B cell (primary cell): Measurements from ENCODE around the gene ZDHHC18. TPM values are rescaled to one million over a fixed set of nuclear protein-coding genes. Genes with fewer than 3 reads are reported as not detected.

ENCODE experiments used
- ATAC-seq: fragments of 200-7000 bp; cut with Tn5 transposase; one replicate; pipeline ENCODE4 v1.10.0; 2021; ENCODE audit warnings: low read depth, mild to moderate bottlenecking, moderate number of reproducible peaks, moderate library complexity
- CTCF ChIA-PET: fragments of 350-600 bp; sonication (Branson Sonifier 250); formaldehyde crosslinking; loops from one replicate; lab custom pipeline; 2021; ENCODE audit warnings: antibody characterized with exemption, inconsistent platforms; lab: Charles Lee
- POLR2A ChIA-PET: fragments of 350-600 bp; sonication (Branson Sonifier 250); formaldehyde crosslinking; loops from one replicate; lab custom pipeline; 2021; ENCODE audit warnings: antibody characterized with exemption; lab: Charles Lee
- DNase-seq: peaks from one replicate; pipeline ENCODE4 v3.0.0; 2013
- H2AFZ ChIP-seq: 2 replicates; pipeline ENCODE4 v1.6.1; 2012; ENCODE audit warnings: mild to moderate bottlenecking, low read depth, low read length; ENCODE audit not compliant: insufficient read depth, poor library complexity, severe bottlenecking
- H3K27ac ChIP-seq, 2 donors: 1 replicate in 1 of 2; 2 replicates in 1 of 2; pipeline ENCODE4 v1.5.1; 2012 to 2013; ENCODE audit warnings: low read length in 2 of 2, mild to moderate bottlenecking in 2 of 2, moderate library complexity in 1 of 2
- H3K27me3 ChIP-seq, 4 experiments: fragments of 200-600 bp in 1 of 4; sonication (generic) in 1 of 4; replicated peaks in 1 of 4; 1 replicate in 2 of 4; 2 replicates in 2 of 4; pipeline versions ENCODE4 v1.6.1 to v1.7.0; 2013 to 2016; ENCODE audit warnings: low read length in 3 of 4, mild to moderate bottlenecking in 2 of 4, mixed read lengths in 1 of 4, moderate library complexity in 1 of 4; ENCODE audit not compliant: insufficient read depth in 4 of 4, control insufficient read depth in 3 of 4; ENCODE audit errors: control extremely low read depth in 1 of 4
- H3K36me3 ChIP-seq, 2 experiments: replicated peaks in 1 of 2; 1 replicate in 1 of 2; 2 replicates in 1 of 2; pipeline versions ENCODE4 v1.6.1 to v1.7.1; 2013; ENCODE audit warnings: low read length in 1 of 2; ENCODE audit not compliant: insufficient read depth in 2 of 2, control insufficient read depth in 1 of 2; ENCODE audit errors: control extremely low read depth in 1 of 2, extremely low read depth in 1 of 2
- H3K4me1 ChIP-seq, 2 donors: fragments of 200-600 bp in 1 of 2; sonication (generic) in 1 of 2; 1 replicate in 1 of 2; 2 replicates in 1 of 2; pipeline versions ENCODE4 v1.5.1 to v1.6.1; 2013 to 2017; ENCODE audit warnings: low read length in 2 of 2; ENCODE audit not compliant: control insufficient read depth in 2 of 2, insufficient read depth in 2 of 2
- H3K4me2 ChIP-seq: replicated peaks from 2 replicates; pipeline ENCODE3; 2012; ENCODE audit warnings: mild to moderate bottlenecking, low read depth, low read length; ENCODE audit not compliant: poor library complexity, severe bottlenecking
- H3K4me3 ChIP-seq, 5 experiments: fragments of 200-600 bp in 1 of 5; sonication (generic) in 1 of 5; 1 replicate in 3 of 5; 2 replicates in 2 of 5; pipeline versions ENCODE4 v1.5.1 to v1.7.0; 2011 to 2016; ENCODE audit warnings: low read length in 4 of 5, mild to moderate bottlenecking in 4 of 5, low read depth in 2 of 5, control low read depth in 1 of 5, moderate library complexity in 1 of 5; ENCODE audit not compliant: insufficient read depth in 1 of 5; ENCODE audit errors: control extremely low read depth in 1 of 5, extremely low read depth in 1 of 5
- H3K79me2 ChIP-seq: fragments of 200-600 bp; sonication (generic); one replicate; pipeline ENCODE4 v1.6.0; 2016; ENCODE audit warnings: low read length; ENCODE audit not compliant: control insufficient read depth, insufficient read depth
- H3K9ac ChIP-seq: fragments of 200-600 bp; sonication (generic); 2 replicates; pipeline ENCODE4 v1.6.1; 2017; ENCODE audit warnings: mild to moderate bottlenecking, low read length, moderate library complexity
- H3K9me3 ChIP-seq, 3 donors: one replicate each; pipeline versions ENCODE4 v1.6.1 to v1.7.1; 2013; ENCODE audit warnings: low read length in 2 of 3; ENCODE audit not compliant: control insufficient read depth in 2 of 3, insufficient read depth in 1 of 3; ENCODE audit errors: control extremely low read depth in 1 of 3
- H4K20me1 ChIP-seq: 2 replicates; pipeline ENCODE4 v1.6.0; 2012; ENCODE audit warnings: mild to moderate bottlenecking, low read length; ENCODE audit not compliant: insufficient read depth, control insufficient read depth, poor library complexity, severe bottlenecking
- H3K27ac Mint-ChIP-seq: one replicate; pipeline ENCODE4 v1.8.0; 2021; ENCODE audit warnings: mixed read lengths
- H3K27me3 Mint-ChIP-seq: one replicate; pipeline ENCODE4 v1.8.0; 2021; ENCODE audit warnings: mixed read lengths
- H3K4me1 Mint-ChIP-seq: one replicate; pipeline ENCODE4 v1.8.0; 2021; ENCODE audit warnings: mixed read lengths
- H3K4me3 Mint-ChIP-seq: one replicate; pipeline ENCODE4 v1.8.0; 2021; ENCODE audit warnings: mixed read lengths
- H3K9me3 Mint-ChIP-seq: one replicate; pipeline ENCODE4 v1.8.0; 2022; ENCODE audit warnings: mixed read lengths; ENCODE audit not compliant: insufficient read depth
- CTCF ChIP-seq: fragments of 200-600 bp; IDR thresholded peaks from one replicate; pipeline ENCODE4 v1.8.0; 2022; ENCODE audit warnings: antibody characterized with exemption, mild to moderate bottlenecking
- EZH2 ChIP-seq: IDR thresholded peaks from 2 replicates; pipeline ENCODE4 v1.6.1; 2012; ENCODE audit warnings: borderline replicate concordance, low read depth, mild to moderate bottlenecking, moderate library complexity, low read length; ENCODE audit not compliant: insufficient read depth, poor library complexity, severe bottlenecking
- WGBS: methylation state at CpG from one replicate; pipeline ENCODE4 v1.1.5; 2013; ENCODE audit warnings: missing lambda C conversion rate; ENCODE audit not compliant: insufficient coverage; 5-methylcytosine and 5-hydroxymethylcytosine counted together
- intact Hi-C: fragments of 100-400 bp; cut with micrococcal nuclease; formaldehyde crosslinking; loops from one replicate; pipeline ENCODE4 v1.10.0; 2022
- polyA plus RNA-seq: library from polyadenylated mRNA; depleted of rRNA; stranded (reverse); fragments of >200 nt; gene quantifications from 2 replicates; pipeline ENCODE4 v1.2.3, GENCODE V29; 2012
- total RNA-seq, 2 donors: library from RNA; stranded (reverse); fragments of 120-200 nt in 1 of 2; gene quantifications; 1 replicate in 1 of 2; 2 replicates in 1 of 2; pipeline versions ENCODE4 v1.2.3 to v1.2.4, GENCODE V29; 2013 to 2022

ZDHHC18 gene
- total and polyA plus RNA-seq, 2 donors (not counting 1 experiment from before 2014, with no cell fraction given), result 25.8 to 30.8 TPM

DNA sequence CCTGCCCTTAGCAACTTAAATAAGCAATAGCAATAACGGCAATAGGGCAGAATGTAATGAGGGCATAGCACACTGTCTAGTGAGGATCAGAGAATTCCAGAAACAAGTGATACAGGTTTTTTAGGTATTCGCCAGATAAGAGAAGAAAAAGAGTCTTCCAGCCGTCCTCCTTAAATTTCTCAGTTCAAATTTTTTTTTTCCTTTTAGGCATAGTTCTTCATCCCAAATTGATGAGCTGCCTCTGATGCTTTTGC, 36.9 kb upstream of the ZDHHC18 start:
- H3K27ac ChIP-seq, result peak overlapping the region in 1 of 2 donors; percentile 12
- POLR2A ChIA-PET, result interaction anchor here (1.3 to 5.8 kb wide), 7 partner anchors 39 to 188 kb away, joined by 3 to 50 read pairs (median 7); no protein-coding TSS in a partner anchor
- intact Hi-C loops, result loop anchor here (1.0 to 5.0 kb wide), 7 partner anchors 44 to 677 kb away; partner anchors contain the start of gene PDIK1L
- Mint-ChIP-seq H3K4me3 (no peak overlapping the region), H3K27ac (no peak overlapping the region), H3K9me3 (no peaks in the 10 kb centered on the region), H3K27me3 (no peaks in the 10 kb centered on the region), H3K4me1 (peaks cover 41% of the 10 kb centered on the region)
- CTCF ChIA-PET, result interaction anchor here (0.7 to 10.1 kb wide), 38 partner anchors 8 to 318 kb away, joined by 3 to 479 read pairs (median 7); partner anchors contain the start of genes ARID1A and HMGN2
- H3K36me3 ChIP-seq, result peaks cover 0 to 18% of the 10 kb centered on the region in 2 experiments
- no peaks in the 10 kb centered on the region for H3K27me3 ChIP-seq
- WGBS, result no CpG with 5 or more reads among the region's 3 CpGs
- H3K9me3 ChIP-seq, result no peaks in the 10 kb centered on the region
- H3K4me1 ChIP-seq, result peaks cover 30 to 37% of the 10 kb centered on the region in 2 donors
- H3K4me2 ChIP-seq, result no peak overlapping the region
- H3K79me2 ChIP-seq, result peaks cover 38% of the 10 kb centered on the region
- H3K9ac ChIP-seq, result no peak overlapping the region
- peaks cover 3% of the 10 kb centered on the region for H4K20me1 ChIP-seq
- TF ChIP-seq CTCF (no peak), EZH2 (no peak)
- ATAC-seq, result no peak
- H2AFZ ChIP-seq, result no peak overlapping the region
- no peak overlapping the region for H3K4me3 ChIP-seq
- DNase-seq, result no peak

DNA sequence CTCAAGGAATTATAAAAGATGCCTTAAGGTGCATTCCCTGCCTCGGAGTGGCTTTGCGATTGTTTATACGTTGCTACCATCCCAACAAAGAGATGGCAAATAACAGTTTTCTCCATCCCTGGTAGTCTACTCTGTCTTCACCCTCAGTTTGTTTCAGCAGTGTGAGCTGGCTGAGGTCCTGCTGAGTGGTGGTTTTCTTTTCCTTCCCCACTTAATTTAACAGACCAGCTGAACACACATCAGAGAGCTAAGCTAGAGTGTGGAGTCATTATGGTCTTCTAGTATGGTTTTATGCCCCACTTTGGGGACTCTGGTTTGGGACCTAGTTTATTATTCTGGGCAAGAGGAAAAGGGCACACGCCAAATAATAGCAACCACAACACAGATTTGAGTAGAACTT, 36.6 kb upstream of the ZDHHC18 start:
- no peak overlapping the region for H3K27ac ChIP-seq
- intact Hi-C loops, result loop anchor here (1.0 to 5.0 kb wide), 7 partner anchors 43 to 678 kb away; partner anchors contain the start of gene PDIK1L
- H3K9me3 ChIP-seq, result no peaks in the 10 kb centered on the region
- H3K27me3 ChIP-seq, result no peaks in the 10 kb centered on the region
- H3K27me3 Mint-ChIP-seq, result no peaks in the 10 kb centered on the region
- H3K79me2 ChIP-seq, result peaks cover 41% of the 10 kb centered on the region
- no peak overlapping the region for H3K4me2 ChIP-seq
- CTCF ChIA-PET, result interaction anchor here (0.6 to 10.1 kb wide), 31 partner anchors 8 to 318 kb away, joined by 3 to 479 read pairs (median 9); partner anchors contain the start of genes ARID1A and HMGN2
- H3K4me3 ChIP-seq, result no peak overlapping the region
- WGBS, result no CpG with 5 or more reads among the region's 4 CpGs
- DNase-seq, result no peak
- TF ChIP-seq CTCF (no peak), EZH2 (no peak)
- no peaks in the 10 kb centered on the region for H3K9me3 Mint-ChIP-seq
- peaks cover 7% of the 10 kb centered on the region for H4K20me1 ChIP-seq
- H3K4me3 Mint-ChIP-seq, result no peak overlapping the region
- H3K4me1 Mint-ChIP-seq, result peaks cover 38% of the 10 kb centered on the region
- H3K36me3 ChIP-seq, result peaks cover 0 to 22% of the 10 kb centered on the region in 2 experiments
- H3K4me1 ChIP-seq, result peaks cover 26 to 35% of the 10 kb centered on the region in 2 donors
- H3K9ac ChIP-seq, result no peak overlapping the region
- ATAC-seq, result no peak
- POLR2A ChIA-PET, result interaction anchor here (2.4 to 5.8 kb wide), 5 partner anchors 92 to 188 kb away, joined by 6 to 50 read pairs (median 22); no protein-coding TSS in a partner anchor
- H3K27ac Mint-ChIP-seq, result no peak overlapping the region
- no peak overlapping the region for H2AFZ ChIP-seq
